SK-N-SH (cell line): Measurements from ENCODE around the gene ZFP69. TPM values are rescaled to one million over a fixed set of nuclear protein-coding genes. Genes with fewer than 3 reads are reported as not detected.

Source experiments
- CTCF ChIA-PET: fragments of 300-600, 350-600 bp; formaldehyde crosslinking; extraction: SDS; loops from one replicate; lab custom pipeline; 2021; lab: Yijun Ruan, JAX
- POLR2A ChIA-PET: fragments of 350-600 bp; sonication (Branson Sonifier 250); formaldehyde crosslinking; extraction: SDS; loops from one replicate; lab custom pipeline; 2020; ENCODE audit warnings: antibody characterized with exemption, inconsistent platforms; lab: Yijun Ruan, JAX
- DNase-seq: peaks from one replicate; pipeline ENCODE4 v3.0.0; 2012
- H2AFZ ChIP-seq: fragments of 200-600 bp; sonication (generic); 2 replicates; pipeline ENCODE4 v1.8.1; 2016; ENCODE audit warnings: antibody characterized with exemption, mild to moderate bottlenecking, low read depth
- H3F3A ChIP-seq: fragments of 200-600 bp; sonication (generic); replicated peaks from 2 replicates; pipeline ENCODE3; 2016; ENCODE audit warnings: antibody characterized with exemption, mild to moderate bottlenecking; ENCODE audit not compliant: insufficient read depth
- H3K27ac ChIP-seq, 2 experiments: fragments of 200-500 bp in 1 of 2; fragments of 200-600 bp in 1 of 2; sonication (Bioruptor generic) in 1 of 2; sonication (generic), shearing (Covaris generic) in 1 of 2; 2 replicates each; pipeline versions ENCODE4 v1.5.1 to v1.6.1; 2014 to 2016; ENCODE audit warnings: low read depth in 2 of 2, inconsistent platforms in 1 of 2, low read length in 1 of 2, mild to moderate bottlenecking in 1 of 2, mixed read lengths in 1 of 2
- H3K27me3 ChIP-seq: fragments of 200-600 bp; sonication (generic), shearing (Covaris generic); 2 replicates; pipeline ENCODE4 v1.6.1; 2016; ENCODE audit warnings: mixed run types; ENCODE audit not compliant: insufficient read depth
- H3K36me3 ChIP-seq, 2 experiments: fragments of 200-500 bp in 1 of 2; fragments of 200-600 bp in 1 of 2; sonication (Bioruptor generic) in 1 of 2; sonication (generic) in 1 of 2; replicated peaks in 1 of 2; 2 replicates each; pipeline versions ENCODE3 to v1.5.1; 2014 to 2016; ENCODE audit warnings: low read length in 1 of 2, mild to moderate bottlenecking in 1 of 2; ENCODE audit not compliant: insufficient read depth in 2 of 2, control insufficient read depth in 1 of 2
- H3K4me1 ChIP-seq, 2 experiments: fragments of 200-500 bp in 1 of 2; fragments of 200-600 bp in 1 of 2; sonication (Bioruptor generic) in 1 of 2; sonication (generic), shearing (Covaris generic) in 1 of 2; 2 replicates each; pipeline versions ENCODE4 v1.5.1 to v1.6.1; 2014 to 2016; ENCODE audit warnings: low read depth in 1 of 2, low read length in 1 of 2, mixed run types in 1 of 2; ENCODE audit not compliant: insufficient read depth in 2 of 2, control insufficient read depth in 1 of 2
- H3K4me2 ChIP-seq: fragments of 200-600 bp; sonication (generic), shearing (Covaris generic); 2 replicates; pipeline ENCODE4 v1.6.1; 2017; ENCODE audit warnings: mixed run types
- H3K4me3 ChIP-seq, 2 experiments: fragments of 200-500 bp in 1 of 2; fragments of 200-600 bp in 1 of 2; sonication (Bioruptor generic) in 1 of 2; sonication (generic), shearing (Covaris generic) in 1 of 2; 2 replicates each; pipeline versions ENCODE4 v1.5.1 to v1.8.1; 2014 to 2016; ENCODE audit warnings: low read depth in 2 of 2, inconsistent platforms in 1 of 2, low read length in 1 of 2, mild to moderate bottlenecking in 1 of 2, mixed read lengths in 1 of 2, moderate library complexity in 1 of 2
- H3K79me2 ChIP-seq: fragments of 200-600 bp; sonication (generic); 2 replicates; pipeline ENCODE4 v1.8.1; 2017; ENCODE audit warnings: mild to moderate bottlenecking; ENCODE audit not compliant: insufficient read depth
- H3K9ac ChIP-seq: fragments of 200-600 bp; sonication (generic); 2 replicates; pipeline ENCODE4 v1.6.1; 2017; ENCODE audit warnings: mixed run types
- H3K9me2 ChIP-seq: fragments of 200-600 bp; sonication (generic); 2 replicates; pipeline ENCODE4 v1.6.1; 2017; ENCODE audit warnings: mixed run types
- H3K9me3 ChIP-seq: fragments of 200-600 bp; sonication (generic); 2 replicates; pipeline ENCODE4 v1.6.1; 2017; ENCODE audit warnings: mixed run types, mild to moderate bottlenecking, moderate library complexity
- H4K20me1 ChIP-seq: fragments of 200-600 bp; sonication (generic); 2 replicates; pipeline ENCODE4 v1.6.1; 2017; ENCODE audit warnings: mild to moderate bottlenecking, mixed run types; ENCODE audit not compliant: insufficient read depth
- EZH2phosphoT487 ChIP-seq: fragments of 200-600 bp; sonication (generic); IDR thresholded peaks from 2 replicates; pipeline ENCODE4 v1.6.1; 2017; ENCODE audit warnings: low read depth, mixed run types, mild to moderate bottlenecking, antibody characterized with exemption, moderate library complexity, borderline replicate concordance
- FOXM1 ChIP-seq: IDR thresholded peaks from 2 replicates; pipeline ENCODE4 v1.4.0; 2012; ENCODE audit warnings: low read depth, mild to moderate bottlenecking
- GATA2 ChIP-seq: sonication (generic); formaldehyde crosslinking; IDR thresholded peaks from 2 replicates; pipeline ENCODE4 v1.5.0; 2020; ENCODE audit warnings: mild to moderate bottlenecking, missing genetic modification reagents
- NFIC ChIP-seq: IDR thresholded peaks from 2 replicates; pipeline ENCODE4 v1.4.0; 2012; ENCODE audit warnings: borderline replicate concordance
- POLR2AphosphoS5 ChIP-seq: IDR thresholded peaks from 2 replicates; pipeline ENCODE4 v1.6.1; 2012; ENCODE audit warnings: low read depth, low read length
- RFX5 ChIP-seq: IDR thresholded peaks from 2 replicates; pipeline ENCODE4 v1.6.1; 2012; ENCODE audit warnings: mild to moderate bottlenecking, improper control_type of control experiment, low read length
- RXRA ChIP-seq: IDR thresholded peaks from 2 replicates; pipeline ENCODE4 v1.4.0; 2012; ENCODE audit warnings: low read depth, mild to moderate bottlenecking, borderline replicate concordance
- SMC3 ChIP-seq: IDR thresholded peaks from 2 replicates; pipeline ENCODE4 v1.6.1; 2012; ENCODE audit warnings: low read depth, low read length, improper control_type of control experiment
- TAF1 ChIP-seq: IDR thresholded peaks from 2 replicates; pipeline ENCODE4 v1.6.1; 2012; ENCODE audit warnings: low read depth, mild to moderate bottlenecking, low read length, moderate library complexity, borderline replicate concordance
- WGBS: methylation state at CpG from one replicate; pipeline ENCODE4 v1.1.6; 2017; ENCODE audit warnings: low lambda C conversion rate; 5-methylcytosine and 5-hydroxymethylcytosine counted together
- polyA plus RNA-seq, 3 experiments: library from polyadenylated mRNA; depleted of rRNA; stranded (reverse); fragments of >200 nt; gene quantifications; 2 replicates each; pipeline ENCODE4 v1.2.3, GENCODE V29; 2012
- TF ChIP-seq, protein P1 (sequence below): IDR thresholded peaks from 2 replicates; pipeline ENCODE4 v1.6.1; 2012; ENCODE audit warnings: mild to moderate bottlenecking, low read depth, low read length, moderate library complexity
- TF ChIP-seq, protein P2 (sequence below): fragments of 150-350 bp; IDR thresholded peaks from 2 replicates; pipeline ENCODE4 v1.6.1; 2017; ENCODE audit warnings: antibody characterized with exemption, low read length, low read depth, borderline replicate concordance
- TF ChIP-seq, protein P3 (sequence below): IDR thresholded peaks from 2 replicates; pipeline ENCODE4 v1.4.0; 2012; ENCODE audit warnings: low read depth
- TF ChIP-seq, protein P4 (sequence below): fragments of 150-350 bp; IDR thresholded peaks from 2 replicates; pipeline ENCODE4 v1.6.1; 2016; ENCODE audit warnings: mild to moderate bottlenecking, low read depth, low read length

ZFP69 gene
- polyA plus RNA-seq, 1 of the 3 experiments (the other 2 are of a cell fraction): 1.9 TPM

DNA sequence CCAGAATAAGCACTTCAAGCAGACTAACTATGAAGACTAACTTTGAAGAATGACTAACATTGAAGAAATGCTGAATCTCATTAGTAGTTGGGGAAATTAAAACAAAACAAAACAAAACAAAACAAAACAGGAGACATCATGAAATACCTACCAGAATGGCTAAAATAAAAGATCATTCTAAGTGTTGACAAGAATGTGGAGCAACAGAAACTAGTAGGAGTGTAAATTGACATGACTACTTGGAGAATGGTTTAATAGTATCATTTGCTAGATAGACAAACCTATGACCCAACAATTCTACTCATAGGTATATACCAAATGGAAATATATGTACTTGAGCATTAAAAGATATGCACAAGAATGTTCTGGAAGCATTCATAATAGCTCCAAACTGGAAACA is 45.7 kb upstream of the ZFP69 start (continued):
- TF ChIP-seq, protein P1, sequence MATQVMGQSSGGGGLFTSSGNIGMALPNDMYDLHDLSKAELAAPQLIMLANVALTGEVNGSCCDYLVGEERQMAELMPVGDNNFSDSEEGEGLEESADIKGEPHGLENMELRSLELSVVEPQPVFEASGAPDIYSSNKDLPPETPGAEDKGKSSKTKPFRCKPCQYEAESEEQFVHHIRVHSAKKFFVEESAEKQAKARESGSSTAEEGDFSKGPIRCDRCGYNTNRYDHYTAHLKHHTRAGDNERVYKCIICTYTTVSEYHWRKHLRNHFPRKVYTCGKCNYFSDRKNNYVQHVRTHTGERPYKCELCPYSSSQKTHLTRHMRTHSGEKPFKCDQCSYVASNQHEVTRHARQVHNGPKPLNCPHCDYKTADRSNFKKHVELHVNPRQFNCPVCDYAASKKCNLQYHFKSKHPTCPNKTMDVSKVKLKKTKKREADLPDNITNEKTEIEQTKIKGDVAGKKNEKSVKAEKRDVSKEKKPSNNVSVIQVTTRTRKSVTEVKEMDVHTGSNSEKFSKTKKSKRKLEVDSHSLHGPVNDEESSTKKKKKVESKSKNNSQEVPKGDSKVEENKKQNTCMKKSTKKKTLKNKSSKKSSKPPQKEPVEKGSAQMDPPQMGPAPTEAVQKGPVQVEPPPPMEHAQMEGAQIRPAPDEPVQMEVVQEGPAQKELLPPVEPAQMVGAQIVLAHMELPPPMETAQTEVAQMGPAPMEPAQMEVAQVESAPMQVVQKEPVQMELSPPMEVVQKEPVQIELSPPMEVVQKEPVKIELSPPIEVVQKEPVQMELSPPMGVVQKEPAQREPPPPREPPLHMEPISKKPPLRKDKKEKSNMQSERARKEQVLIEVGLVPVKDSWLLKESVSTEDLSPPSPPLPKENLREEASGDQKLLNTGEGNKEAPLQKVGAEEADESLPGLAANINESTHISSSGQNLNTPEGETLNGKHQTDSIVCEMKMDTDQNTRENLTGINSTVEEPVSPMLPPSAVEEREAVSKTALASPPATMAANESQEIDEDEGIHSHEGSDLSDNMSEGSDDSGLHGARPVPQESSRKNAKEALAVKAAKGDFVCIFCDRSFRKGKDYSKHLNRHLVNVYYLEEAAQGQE: no peak
- TF ChIP-seq, all 33 proteins: peak for 0

DNA sequence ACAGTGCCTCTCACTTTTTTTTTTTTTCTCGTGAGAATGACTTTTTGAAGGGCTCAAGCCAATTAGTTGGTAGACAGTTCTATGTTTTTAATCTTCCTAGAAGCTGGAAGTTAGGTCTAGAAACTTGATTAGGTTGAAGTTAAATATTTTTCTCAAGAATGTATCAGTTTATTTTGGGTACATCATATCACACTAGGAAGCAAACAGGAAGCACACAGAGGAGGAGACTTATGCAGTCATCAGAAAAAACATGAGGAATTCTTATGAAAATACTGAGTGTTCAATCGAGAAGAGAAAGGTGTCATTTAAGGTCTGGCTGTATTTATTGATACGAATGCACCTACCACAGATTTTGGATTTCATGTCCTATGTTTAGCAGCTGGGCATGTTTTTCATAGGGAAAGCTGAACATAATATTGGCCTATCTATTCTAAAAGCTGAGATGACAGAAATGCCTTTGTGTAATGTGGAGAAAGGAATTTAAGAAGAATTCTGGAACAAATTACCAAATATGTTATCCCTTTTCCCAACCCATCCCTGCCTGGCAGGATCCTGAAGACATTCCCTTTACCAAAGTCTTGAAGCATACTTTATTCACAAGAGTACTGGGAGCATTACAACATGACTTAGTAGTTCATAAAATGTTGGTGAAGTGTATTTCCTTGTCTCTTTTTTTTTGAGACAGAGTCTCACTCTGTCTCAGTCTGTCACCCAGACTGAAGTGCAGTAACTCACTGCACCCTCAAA is 44.3 kb upstream of the ZFP69 start:
- POLR2A ChIA-PET: no interaction called here
- H3K36me3 ChIP-seq: peaks cover 0 to 3% of the 10 kb centered on the region in 2 experiments
- no peak overlapping the region for H3K9ac ChIP-seq
- CTCF ChIA-PET: interaction anchor here (0.6 to 3.8 kb wide), 3 partner anchors 98 to 289 kb away, joined by 3 to 15 read pairs (median 12); no protein-coding TSS in a partner anchor
- no peaks in the 10 kb centered on the region for H3F3A ChIP-seq
- no peaks in the 10 kb centered on the region for H3K9me3 ChIP-seq
- DNase-seq: no peak
- no peak overlapping the region for H3K4me2 ChIP-seq
- no peak overlapping the region for H3K27ac ChIP-seq
- WGBS: 50% methylated on average over 3 of the region's 3 CpGs
- no peak overlapping the region for H3K4me3 ChIP-seq
- no peak overlapping the region for H2AFZ ChIP-seq
- TF ChIP-seq TAF1 (no peak), SMC3 (no peak), EZH2phosphoT487 (no peak), GATA2 (CRISPR knock-in tag) (no peak), POLR2AphosphoS5 (no peak), RFX5 (no peak)
- TF ChIP-seq, protein P2, sequence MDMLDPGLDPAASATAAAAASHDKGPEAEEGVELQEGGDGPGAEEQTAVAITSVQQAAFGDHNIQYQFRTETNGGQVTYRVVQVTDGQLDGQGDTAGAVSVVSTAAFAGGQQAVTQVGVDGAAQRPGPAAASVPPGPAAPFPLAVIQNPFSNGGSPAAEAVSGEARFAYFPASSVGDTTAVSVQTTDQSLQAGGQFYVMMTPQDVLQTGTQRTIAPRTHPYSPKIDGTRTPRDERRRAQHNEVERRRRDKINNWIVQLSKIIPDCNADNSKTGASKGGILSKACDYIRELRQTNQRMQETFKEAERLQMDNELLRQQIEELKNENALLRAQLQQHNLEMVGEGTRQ: no peak
- no peaks in the 10 kb centered on the region for H3K4me1 ChIP-seq
- H3K9me2 ChIP-seq: no peaks in the 10 kb centered on the region
- no peaks in the 10 kb centered on the region for H3K27me3 ChIP-seq
- H4K20me1 ChIP-seq: no peaks in the 10 kb centered on the region
- no peaks in the 10 kb centered on the region for H3K79me2 ChIP-seq

DNA sequence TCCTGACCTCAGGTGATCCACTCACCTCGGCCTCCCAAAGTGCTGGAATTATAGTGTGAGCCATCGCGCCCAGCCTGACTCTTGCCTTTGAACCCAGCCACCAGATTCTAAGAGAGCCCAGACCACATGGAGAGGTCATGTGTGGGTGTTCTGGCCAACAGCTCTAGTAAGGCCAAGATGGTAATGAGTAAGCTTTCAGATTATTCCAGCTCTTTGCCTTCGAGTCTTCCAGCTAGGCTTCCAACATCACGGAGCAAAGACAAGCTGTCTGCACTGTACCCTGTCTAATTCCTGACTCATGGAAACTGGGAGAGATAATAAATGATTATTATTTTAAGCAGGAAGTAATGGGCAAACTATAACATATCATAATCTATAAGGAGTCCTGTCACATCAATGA is 41.6 kb upstream of the ZFP69 start:
- no peaks in the 10 kb centered on the region for H3K9me3 ChIP-seq
- DNase-seq: no peak
- H2AFZ ChIP-seq: no peak overlapping the region
- no peaks in the 10 kb centered on the region for H4K20me1 ChIP-seq
- CTCF ChIA-PET: interaction anchor here (1.4 to 4.2 kb wide), 4 partner anchors 31 to 291 kb away, joined by 3 to 30 read pairs (median 14); no protein-coding TSS in a partner anchor
- no peaks in the 10 kb centered on the region for H3F3A ChIP-seq
- no peak overlapping the region for H3K4me3 ChIP-seq
- TF ChIP-seq FOXM1 (no peak), NFIC (no peak), RXRA (no peak)
- TF ChIP-seq, protein P3, sequence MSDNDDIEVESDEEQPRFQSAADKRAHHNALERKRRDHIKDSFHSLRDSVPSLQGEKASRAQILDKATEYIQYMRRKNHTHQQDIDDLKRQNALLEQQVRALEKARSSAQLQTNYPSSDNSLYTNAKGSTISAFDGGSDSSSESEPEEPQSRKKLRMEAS: no peak
- TF ChIP-seq, protein P4, sequence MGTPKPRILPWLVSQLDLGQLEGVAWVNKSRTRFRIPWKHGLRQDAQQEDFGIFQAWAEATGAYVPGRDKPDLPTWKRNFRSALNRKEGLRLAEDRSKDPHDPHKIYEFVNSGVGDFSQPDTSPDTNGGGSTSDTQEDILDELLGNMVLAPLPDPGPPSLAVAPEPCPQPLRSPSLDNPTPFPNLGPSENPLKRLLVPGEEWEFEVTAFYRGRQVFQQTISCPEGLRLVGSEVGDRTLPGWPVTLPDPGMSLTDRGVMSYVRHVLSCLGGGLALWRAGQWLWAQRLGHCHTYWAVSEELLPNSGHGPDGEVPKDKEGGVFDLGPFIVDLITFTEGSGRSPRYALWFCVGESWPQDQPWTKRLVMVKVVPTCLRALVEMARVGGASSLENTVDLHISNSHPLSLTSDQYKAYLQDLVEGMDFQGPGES: no peak
- TF ChIP-seq, protein P2: no peak
- TF ChIP-seq, all 33 proteins: peak for 0
- H3K4me1 ChIP-seq: no peaks in the 10 kb centered on the region
- H3K4me2 ChIP-seq: no peak overlapping the region
- POLR2A ChIA-PET: no interaction called here
- peaks cover 0 to 3% of the 10 kb centered on the region in 2 experiments for H3K36me3 ChIP-seq
- WGBS: 71% methylated on average over 5 of the region's 5 CpGs
- H3K79me2 ChIP-seq: no peaks in the 10 kb centered on the region
- no peak overlapping the region for H3K9ac ChIP-seq
- no peaks in the 10 kb centered on the region for H3K27me3 ChIP-seq
- no peaks in the 10 kb centered on the region for H3K9me2 ChIP-seq
- H3K27ac ChIP-seq: no peak overlapping the region
